Activated CD4-positive, CD25-positive, alpha-beta regulatory T cell (primary cell): Measurements from ENCODE around the gene SATB1.

Source experiments
- DNase-seq, 4 experiments: peaks; one replicate each; lab custom pipeline; 2025; lab: John Stamatoyannopoulos, UW

The SATB1 gene

GRCh38 chr3:18401300-18401961, 23.7 kb downstream of the SATB1 start:
- DNase-seq, result no peak

GRCh38 chr3:18398448-18398847, 26.7 kb downstream of the SATB1 start:
- DNase-seq, result no peak

- DNase-seq, result no peak
Measured at GRCh38 chr3:18396428-18396827, 28.7 kb downstream of the SATB1 start.

- no peak for DNase-seq
Measured at GRCh38 chr3:18394384-18394995, 30.6 kb downstream of the SATB1 start.

- DNase-seq, result no peak
Measured at GRCh38 chr3:18393906-18394305, 31.2 kb downstream of the SATB1 start.

GRCh38 chr3:18390024-18390660, 35.0 kb downstream of the SATB1 start:
- no peak for DNase-seq

- DNase-seq, result peak in 2 of 4 experiments; percentile 3
Measured at GRCh38 chr3:18389108-18389733, 35.9 kb downstream of the SATB1 start.

GRCh38 chr3:18386274-18386890, 38.8 kb downstream of the SATB1 start:
- DNase-seq, result no peak

GRCh38 chr3:18385706-18386105, 39.4 kb downstream of the SATB1 start:
- DNase-seq, result no peak

GRCh38 chr3:18382760-18383369, 42.3 kb downstream of the SATB1 start:
- no peak for DNase-seq

GRCh38 chr3:18379647-18380046, 45.5 kb downstream of the SATB1 start:
- no peak for DNase-seq

- DNase-seq, result no peak
Measured at GRCh38 chr3:18378218-18378617, 46.9 kb downstream of the SATB1 start.

- no peak for DNase-seq
Measured at GRCh38 chr3:18376682-18377081, 48.5 kb downstream of the SATB1 start.

- no peak for DNase-seq
Measured at GRCh38 chr3:18372786-18373405, 52.2 kb downstream of the SATB1 start.

GRCh38 chr3:18370672-18371071, 54.5 kb downstream of the SATB1 start:
- no peak for DNase-seq

- DNase-seq, result no peak
Measured at GRCh38 chr3:18369551-18370185, 55.5 kb downstream of the SATB1 start.

- no peak for DNase-seq
Measured at GRCh38 chr3:18366258-18366657, 58.9 kb downstream of the SATB1 start.

GRCh38 chr3:18363338-18363737, 61.8 kb downstream of the SATB1 start:
- DNase-seq, result no peak

- DNase-seq, result no peak
Measured at GRCh38 chr3:18357747-18358146, 67.4 kb downstream of the SATB1 start.

GRCh38 chr3:18355832-18356231, 69.3 kb downstream of the SATB1 start:
- no peak for DNase-seq

GRCh38 chr3:18354701-18355100, 70.4 kb downstream of the SATB1 start:
- no peak for DNase-seq
